DOHH2 (cell line): Measurements from ENCODE around the gene TMEM165.
"Not testable (repeated sequence)": the region's sequence is repeated elsewhere in the genome, so short reads cannot be mapped to it uniquely, and the experiment has no call there.

Experiments used
- H3F3A ChIP-seq: fragments of 200-600 bp; sonication (generic), shearing (Covaris generic); 2 replicates; pipeline ENCODE4 v1.6.0; 2016; ENCODE audit warnings: antibody characterized with exemption, mild to moderate bottlenecking; ENCODE audit not compliant: control insufficient read depth, insufficient read depth
- H3K27ac ChIP-seq: fragments of 200-600 bp; sonication (generic); 2 replicates; pipeline ENCODE4 v1.5.1; 2014; ENCODE audit warnings: low read depth, mild to moderate bottlenecking, low read length, moderate library complexity
- H3K27me3 ChIP-seq: fragments of 200-600 bp; sonication (generic); 2 replicates; pipeline ENCODE4 v1.6.1; 2014; ENCODE audit warnings: mild to moderate bottlenecking, low read length, mixed read lengths; ENCODE audit not compliant: control insufficient read depth
- H3K36me3 ChIP-seq: fragments of 200-600 bp; sonication (generic); 2 replicates; pipeline ENCODE4 v1.6.1; 2014; ENCODE audit warnings: mild to moderate bottlenecking, low read length, moderate library complexity, mixed read lengths; ENCODE audit not compliant: control insufficient read depth
- H3K4me1 ChIP-seq: fragments of 200-600 bp; sonication (generic); 2 replicates; pipeline ENCODE4 v1.6.1; 2014; ENCODE audit warnings: mild to moderate bottlenecking, low read length, mixed read lengths; ENCODE audit not compliant: control insufficient read depth
- H3K4me2 ChIP-seq: fragments of 200-600 bp; sonication (generic); 2 replicates; pipeline ENCODE4 v1.6.0; 2014; ENCODE audit warnings: mild to moderate bottlenecking, low read length, moderate library complexity
- H3K4me3 ChIP-seq: fragments of 200-600 bp; sonication (generic); 2 replicates; pipeline ENCODE4 v1.5.1; 2014; ENCODE audit warnings: mild to moderate bottlenecking, low read length, mixed read lengths
- H3K79me2 ChIP-seq: fragments of 200-600 bp; sonication (generic); 2 replicates; pipeline ENCODE4 v1.6.1; 2014; ENCODE audit warnings: mild to moderate bottlenecking, low read length, mixed read lengths; ENCODE audit not compliant: control insufficient read depth
- H3K9me2 ChIP-seq: fragments of 200-600 bp; sonication (generic); replicated peaks from 2 replicates; pipeline ENCODE4 v1.6.1; 2014; ENCODE audit warnings: mild to moderate bottlenecking, low read length, mixed read lengths; ENCODE audit not compliant: control insufficient read depth
- H3K9me3 ChIP-seq: fragments of 200-600 bp; sonication (generic); 2 replicates; pipeline ENCODE4 v1.6.1; 2014; ENCODE audit warnings: antibody characterized with exemption, low read length, mixed read lengths; ENCODE audit not compliant: control insufficient read depth, insufficient read depth
- H4K20me1 ChIP-seq: fragments of 200-600 bp; sonication (generic); 2 replicates; pipeline ENCODE4 v1.6.0; 2014; ENCODE audit warnings: low read depth, mild to moderate bottlenecking, antibody characterized with exemption, low read length, moderate library complexity; ENCODE audit not compliant: control insufficient read depth, insufficient read depth
- CTCF ChIP-seq: fragments of 200-600 bp; sonication (generic); IDR thresholded peaks from one replicate; pipeline ENCODE4 v1.5.1; 2014; ENCODE audit warnings: antibody characterized with exemption, mild to moderate bottlenecking, low read depth, low read length; ENCODE audit not compliant: poor library complexity, severe bottlenecking
- EZH2phosphoT487 ChIP-seq: fragments of 200-600 bp; sonication (generic); IDR thresholded peaks from 2 replicates; pipeline ENCODE4 v1.6.1; 2017; ENCODE audit warnings: borderline replicate concordance, mild to moderate bottlenecking, antibody characterized with exemption, low read length, moderate library complexity, mixed read lengths

TMEM165 gene

GRCh38 chr4:55352726-55353125 is 43.0 kb upstream of the TMEM165 start:
- no peaks in the 10 kb centered on the region for H3K9me2 ChIP-seq
- H3K4me3 ChIP-seq: no peak overlapping the region
- peaks cover 2% of the 10 kb centered on the region; the same call in 1 of the 2 replicates for H3F3A ChIP-seq
- H3K27me3 ChIP-seq: no peaks in the 10 kb centered on the region
- H4K20me1 ChIP-seq: no peaks in the 10 kb centered on the region
- TF ChIP-seq CTCF (no peak), EZH2phosphoT487 (no peak)
- no peak overlapping the region for H3K4me2 ChIP-seq
- H3K36me3 ChIP-seq: no peaks in the 10 kb centered on the region
- H3K27ac ChIP-seq: no peak overlapping the region
- no peaks in the 10 kb centered on the region for H3K79me2 ChIP-seq
- peaks cover under 1% of the 10 kb centered on the region for H3K4me1 ChIP-seq
- no peaks in the 10 kb centered on the region for H3K9me3 ChIP-seq

GRCh38 chr4:55353228-55353747 is 42.5 kb upstream of the TMEM165 start:
- H3K27ac ChIP-seq, H3K4me2 ChIP-seq, H3K4me3 ChIP-seq, H3K9me2 ChIP-seq, H4K20me1 ChIP-seq, H3K4me1 ChIP-seq, H3K79me2 ChIP-seq, H3F3A ChIP-seq, H3K36me3 ChIP-seq, H3K27me3 ChIP-seq, H3K9me3 ChIP-seq: not testable (repeated sequence)

GRCh38 chr4:55354648-55355047 is 41.1 kb upstream of the TMEM165 start:
- TF ChIP-seq CTCF: no peak
- TF ChIP-seq EZH2phosphoT487: no peak
- Histone ChIP-seq H3K9me2 (no peaks in the 10 kb centered on the region), H3K27me3 (no peaks in the 10 kb centered on the region), H3K27ac (no peak overlapping the region), H3K4me3 (no peak overlapping the region), H4K20me1 (no peaks in the 10 kb centered on the region), H3F3A (peaks cover under 1% of the 10 kb centered on the region; the same call in 1 of the 2 replicates), H3K36me3 (no peaks in the 10 kb centered on the region), H3K79me2 (no peaks in the 10 kb centered on the region), H3K4me2 (no peak overlapping the region), H3K4me1 (peaks cover 14% of the 10 kb centered on the region), H3K9me3 (no peaks in the 10 kb centered on the region)

GRCh38 chr4:55355555-55355954 is 40.2 kb upstream of the TMEM165 start:
- Histone ChIP-seq H3K9me3 (no peaks in the 10 kb centered on the region), H3K9me2 (no peaks in the 10 kb centered on the region), H3K4me1 (peaks cover 14% of the 10 kb centered on the region), H4K20me1 (no peaks in the 10 kb centered on the region), H3K27me3 (no peaks in the 10 kb centered on the region), H3F3A (no peaks in the 10 kb centered on the region), H3K4me3 (no peak overlapping the region), H3K4me2 (no peak overlapping the region), H3K36me3 (no peaks in the 10 kb centered on the region), H3K27ac (no peak overlapping the region), H3K79me2 (no peaks in the 10 kb centered on the region)
- no peak for TF ChIP-seq CTCF
- TF ChIP-seq EZH2phosphoT487: no peak
